ENCODE data around the gene BCL3.
"Not testable (repeated sequence)": the region's sequence is repeated elsewhere in the genome, so short reads cannot be mapped to it uniquely, and the experiment has no call there.

The BCL3 gene

GRCh38 chr19:44720945-44721344 lies 27.6 kb upstream of the BCL3 start:
- DNase-seq (ENCODE audit: low read depth in 2 of 3, low spot score in 2 of 3) = no peak

DNA sequence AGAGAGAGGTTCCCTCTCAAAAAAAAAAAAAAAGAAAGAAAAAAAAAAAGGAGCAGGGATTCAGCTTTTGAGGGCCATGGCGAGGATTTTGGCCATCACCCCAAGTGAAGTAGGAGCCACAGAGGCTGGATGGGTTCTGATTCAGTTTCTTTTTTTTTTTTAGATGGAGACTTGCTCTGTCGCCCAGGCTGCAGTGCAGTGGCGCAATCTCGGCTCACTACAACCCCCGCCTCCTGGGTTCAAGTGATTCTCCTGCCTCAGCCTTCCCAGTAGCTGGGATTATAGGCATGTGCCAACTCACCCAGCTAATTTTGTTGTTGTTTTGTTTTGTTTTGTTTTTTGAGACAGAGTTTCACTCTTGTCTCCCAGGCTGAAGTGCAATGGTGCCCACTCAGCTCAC lies 27.1 kb upstream of the BCL3 start:
- not testable (repeated sequence) for DNase-seq (ENCODE audit: low read depth in 2 of 3, low spot score in 2 of 3)

- no peak for DNase-seq (ENCODE audit: low read depth in 2 of 3, low spot score in 2 of 3)
These were observed 26.1 kb upstream of the BCL3 start for GRCh38 chr19:44722131-44723121.

GRCh38 chr19:44723299-44723951 lies 25.1 kb upstream of the BCL3 start:
- no peak for DNase-seq (ENCODE audit: low read depth in 2 of 3, low spot score in 2 of 3)

GRCh38 chr19:44723952-44724319 lies 24.6 kb upstream of the BCL3 start:
- peak; percentile 51 to 66 (median 58) for DNase-seq (ENCODE audit: low read depth in 2 of 3, low spot score in 2 of 3)

DNA sequence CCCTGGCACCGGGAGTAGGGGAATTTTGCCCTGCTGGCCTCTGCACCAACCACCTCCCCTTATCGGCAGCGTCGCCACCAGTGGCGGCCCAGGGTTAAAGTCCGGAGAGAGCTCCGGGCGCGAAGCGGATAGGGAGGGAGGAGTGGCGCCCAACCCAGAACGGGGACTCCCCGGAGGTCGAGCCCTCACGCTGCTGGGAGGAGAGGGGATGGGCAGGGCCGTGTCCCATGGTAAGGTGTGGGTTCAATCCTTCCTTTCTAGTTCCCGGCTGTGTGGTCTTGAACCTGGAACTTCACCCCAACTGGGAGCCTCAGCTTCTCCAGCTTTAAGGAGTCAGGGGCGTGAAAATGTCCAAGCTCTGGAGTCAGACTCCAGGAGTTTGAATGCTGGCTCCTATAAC lies 23.3 kb upstream of the BCL3 start:
- DNase-seq (ENCODE audit: low read depth in 2 of 3, low spot score in 2 of 3) = no peak

DNA sequence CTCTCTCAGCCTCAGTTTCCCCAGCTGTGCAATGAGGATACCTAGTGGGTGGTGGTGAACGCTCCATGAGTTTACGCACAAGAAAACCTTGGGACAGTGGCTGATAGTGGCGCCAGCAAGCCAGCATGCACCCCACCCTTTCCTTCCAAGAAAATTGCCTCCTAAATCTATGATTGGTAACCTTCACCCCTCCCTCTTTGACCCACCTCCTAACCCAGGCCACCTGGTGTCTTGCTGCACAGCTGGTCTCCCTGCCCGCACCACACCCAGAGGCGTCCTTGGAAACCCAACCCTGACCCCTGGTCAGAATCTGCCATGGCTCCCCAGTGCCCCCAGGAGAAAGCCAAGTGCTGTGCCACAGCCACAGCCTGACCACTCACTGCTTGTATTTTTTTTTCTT lies 22.8 kb upstream of the BCL3 start:
- no peak for DNase-seq (ENCODE audit: low read depth in 2 of 3, low spot score in 2 of 3)

- no peak for DNase-seq (ENCODE audit: low read depth in 2 of 3, low spot score in 2 of 3)
These were observed 22.0 kb upstream of the BCL3 start for GRCh38 chr19:44726465-44726864.

DNA sequence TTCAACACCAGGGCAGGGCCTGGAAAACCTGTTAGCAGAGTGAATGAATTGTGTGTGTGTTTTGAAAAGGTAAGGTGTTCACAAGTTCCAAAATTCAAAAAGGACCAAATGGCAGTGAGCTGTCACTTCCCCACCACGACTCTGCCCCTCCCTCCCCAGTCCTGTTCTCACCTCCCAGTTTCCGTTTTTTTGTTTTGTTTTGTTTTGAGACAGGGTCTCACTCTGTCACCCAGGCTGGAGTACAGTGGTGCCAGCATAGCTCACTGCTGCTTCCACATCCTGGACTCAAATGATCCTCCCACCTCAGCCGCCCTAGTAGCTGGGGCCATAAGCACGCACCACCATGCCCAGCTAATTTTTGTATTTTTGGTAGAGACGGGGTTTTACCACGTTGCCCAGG lies 20.3 kb upstream of the BCL3 start:
- no peak for DNase-seq (ENCODE audit: low read depth in 2 of 3, low spot score in 2 of 3)

DNA sequence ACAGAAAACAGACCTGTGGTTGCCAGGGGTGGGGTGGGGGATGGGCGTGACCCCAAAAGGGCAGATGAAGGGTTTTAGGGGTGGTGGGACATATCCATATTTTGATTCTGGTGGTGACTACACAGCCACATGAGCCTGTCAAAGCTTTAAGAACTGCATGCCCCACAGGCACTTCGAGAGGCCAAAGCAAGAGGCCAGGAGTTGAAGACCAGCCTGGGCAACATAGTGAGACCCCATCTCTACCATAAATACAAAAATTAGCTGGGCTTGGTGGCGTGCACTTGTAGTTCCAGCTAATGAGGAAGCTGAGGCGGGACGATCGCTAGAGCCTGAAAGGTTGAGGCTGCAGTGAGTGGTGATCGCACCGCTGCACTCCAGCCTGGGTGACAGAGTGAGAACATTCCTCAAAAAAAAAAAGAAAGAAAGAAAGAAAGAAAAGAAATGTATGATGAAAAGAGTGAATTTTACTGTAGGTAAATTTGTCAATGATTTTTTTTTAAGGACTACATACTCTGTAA lies 18.9 kb upstream of the BCL3 start:
- no peak for DNase-seq (ENCODE audit: low read depth in 2 of 3, low spot score in 2 of 3)

GRCh38 chr19:44731081-44731480 lies 17.4 kb upstream of the BCL3 start:
- DNase-seq (ENCODE audit: low read depth in 2 of 3, low spot score in 2 of 3) = no peak

DNA sequence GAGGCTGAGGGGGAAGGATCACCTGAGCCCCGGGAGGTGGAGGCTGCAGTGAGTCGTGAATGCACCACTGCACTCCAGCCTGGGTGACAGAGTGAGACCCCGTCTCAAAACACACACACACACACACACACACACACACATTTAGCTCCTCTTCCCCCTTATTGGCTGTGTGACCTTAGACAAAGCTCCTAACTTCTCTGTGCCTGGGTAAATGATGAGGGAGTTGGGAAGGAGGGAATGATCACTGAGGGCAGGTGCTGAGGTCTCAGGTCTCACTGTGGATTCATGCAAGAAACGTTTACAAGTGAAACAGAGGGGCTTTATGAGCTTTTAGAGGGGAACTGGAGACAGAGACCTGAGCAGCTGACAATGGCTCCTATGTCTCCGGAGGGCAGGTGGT lies 16.9 kb upstream of the BCL3 start:
- no peak for DNase-seq (ENCODE audit: low read depth in 2 of 3, low spot score in 2 of 3)

- no peak for DNase-seq (ENCODE audit: low read depth in 2 of 3, low spot score in 2 of 3)
These were observed 16.1 kb upstream of the BCL3 start for GRCh38 chr19:44732235-44733014.

- DNase-seq (ENCODE audit: low read depth in 2 of 3, low spot score in 2 of 3) = no peak
These were observed 14.2 kb upstream of the BCL3 start for GRCh38 chr19:44734357-44734756.

DNA sequence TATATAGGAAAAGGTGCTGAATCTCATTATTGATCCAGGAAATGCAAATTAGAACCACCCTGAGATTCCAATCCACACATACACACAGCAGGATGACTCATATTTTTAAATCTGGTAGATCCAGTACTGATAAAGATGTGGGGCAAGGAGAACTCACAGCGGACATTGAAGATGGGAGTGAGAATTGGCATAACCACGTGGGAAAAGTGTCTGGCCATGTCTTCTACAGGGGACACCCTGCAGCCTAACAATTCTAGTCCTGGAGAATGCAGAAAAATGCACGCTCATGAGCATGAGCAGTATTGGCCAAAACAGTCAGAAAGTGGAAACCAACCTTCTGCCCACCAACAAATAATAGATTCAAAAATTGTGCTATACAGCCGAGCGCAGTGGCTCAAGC lies 13.5 kb upstream of the BCL3 start:
- no peak for DNase-seq (ENCODE audit: low read depth in 2 of 3, low spot score in 2 of 3)

DNA sequence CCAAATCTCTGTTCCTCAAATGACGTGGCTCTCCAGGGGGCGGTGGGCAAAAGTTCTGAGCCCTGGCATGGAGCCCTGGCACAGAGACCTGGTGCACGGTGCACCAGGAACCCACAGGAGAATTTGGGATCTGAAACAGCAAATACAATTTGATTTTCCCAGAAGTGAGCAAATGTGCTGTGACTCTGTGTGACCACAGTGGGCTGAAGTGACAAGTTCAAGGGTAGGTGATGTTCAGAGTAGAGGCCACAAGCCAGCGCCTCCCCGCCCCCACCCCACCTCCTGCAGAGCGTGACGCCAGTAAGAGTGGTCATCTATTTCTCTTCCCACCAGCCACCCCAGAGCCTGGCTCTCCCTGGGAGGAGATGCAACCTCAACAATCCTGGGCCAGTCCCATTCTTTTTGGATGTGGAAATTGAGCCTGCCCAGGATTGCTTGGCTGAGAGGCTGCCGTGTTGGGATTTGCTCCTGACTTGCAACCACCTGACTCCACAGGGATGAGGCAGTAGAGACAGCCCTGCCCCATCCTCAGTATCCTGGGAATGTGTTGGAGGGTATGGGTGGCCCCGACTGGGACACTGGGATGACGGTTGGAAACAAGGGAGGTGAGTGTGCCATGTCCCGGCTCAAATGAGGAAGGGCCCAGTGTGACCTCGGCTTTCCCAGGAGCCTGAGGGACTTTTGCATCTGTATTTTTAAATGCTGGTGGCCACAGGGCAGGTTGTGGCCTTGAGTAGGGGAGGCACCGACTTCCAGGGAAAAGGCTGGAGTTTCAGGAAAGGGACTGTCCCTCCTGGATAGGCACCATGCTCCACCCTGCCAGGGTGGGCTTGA lies 11.1 kb upstream of the BCL3 start:
- no peak for DNase-seq (ENCODE audit: low read depth in 2 of 3, low spot score in 2 of 3)

DNA sequence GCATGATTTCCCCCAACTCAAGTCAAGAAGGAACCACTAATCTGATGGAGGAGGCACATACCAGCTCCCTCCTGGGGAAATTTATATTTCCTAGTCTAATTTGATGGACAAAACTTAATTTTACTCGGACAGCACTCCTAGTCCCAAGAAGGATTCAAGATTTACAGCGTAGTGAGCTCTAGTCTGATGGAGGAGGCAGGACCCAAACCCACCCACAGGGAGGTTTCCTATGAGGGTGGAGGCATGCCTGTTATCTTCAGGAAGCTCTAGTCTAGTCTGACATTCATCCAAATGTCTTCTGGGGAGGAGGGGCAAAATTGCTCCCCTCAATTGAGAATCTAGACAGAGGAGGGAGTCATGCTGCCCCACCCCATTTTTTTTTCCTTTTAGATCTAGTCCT lies 10.4 kb upstream of the BCL3 start:
- DNase-seq (ENCODE audit: low read depth in 2 of 3, low spot score in 2 of 3) = no peak

GRCh38 chr19:44738603-44739558 lies 9.6 kb upstream of the BCL3 start:
- DNase-seq (ENCODE audit: low read depth in 2 of 3, low spot score in 2 of 3) = no peak

DNA sequence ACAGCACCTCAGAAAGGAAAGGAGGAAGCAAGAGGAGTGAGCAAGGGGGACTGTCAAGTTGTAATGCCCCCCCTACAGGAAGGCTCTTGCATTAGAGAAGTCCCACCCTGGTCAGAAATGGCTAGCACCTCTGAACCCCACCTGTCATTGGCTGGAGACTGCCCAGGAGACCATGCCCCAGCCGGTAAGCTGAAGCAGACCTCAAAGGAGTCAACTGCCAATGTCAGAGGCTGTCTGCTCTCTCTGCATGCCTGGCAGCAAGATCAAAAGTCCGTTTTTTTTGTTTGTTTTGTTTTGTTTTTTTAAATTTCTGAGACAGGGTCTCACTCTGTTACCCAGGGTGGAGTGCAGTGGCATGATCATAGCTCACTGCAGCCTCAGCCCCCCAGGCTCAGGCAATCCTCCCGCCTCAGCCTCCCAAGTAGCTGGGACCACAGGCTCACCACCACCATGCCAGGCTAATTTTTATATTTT lies 8.1 kb upstream of the BCL3 start:
- no peak for DNase-seq (ENCODE audit: low read depth in 2 of 3, low spot score in 2 of 3)

Data from activated CD8-positive, alpha-beta memory T cell treated with anti-CD3 and anti-CD28 coated beads for 48 hours (primary cell).